Middle frontal gyrus (tissue), 1 donor: ENCODE results near the gene TMSB4X.

Experiments
- DNase-seq: peaks from one replicate; pipeline ENCODE4 v3.0.0-alpha.2; 2015; ENCODE audit warnings: low spot score; ENCODE audit errors: extremely low spot score

TMSB4X gene

GRCh38 chrX:13023979-13024378 is 49.1 kb downstream of the TMSB4X start:
- no peak for DNase-seq

GRCh38 chrX:13024986-13025385 is 50.1 kb downstream of the TMSB4X start:
- no peak for DNase-seq
